Panc1 (cell line): ENCODE measurements around the gene PLPP1. TPM values are rescaled to one million over a fixed set of nuclear protein-coding genes. Genes with fewer than 3 reads are reported as not detected.

ENCODE experiments used
- ATAC-seq: fragments of 200-7000 bp; cut with Tn5 transposase; 2 replicates; pipeline ENCODE4 v1.9.1; 2020; ENCODE audit warnings: mild to moderate bottlenecking, moderate library complexity
- BruUV-seq: library from RNA; stranded (reverse); fragments of 400-500 nt; replicated peaks from 2 replicates; lab custom pipeline; 2021; lab: Mats Ljungman, UMichigan
- CTCF ChIA-PET: fragments of 300-600 bp; sonication (Branson Sonifier 250); formaldehyde crosslinking; loops from one replicate; lab custom pipeline; 2022; ENCODE audit warnings: antibody characterized with exemption; lab: Charles Lee
- POLR2A ChIA-PET: fragments of 300-600 bp; sonication (Branson Sonifier 250); formaldehyde crosslinking; loops from one replicate; lab custom pipeline; 2022; ENCODE audit warnings: antibody characterized with exemption; lab: Charles Lee
- DNase-seq: peaks from one replicate; pipeline ENCODE4 v3.0.0-alpha.2; 2010; ENCODE audit warnings: low read depth, low spot score
- H3K27ac ChIP-seq: 2 replicates; pipeline ENCODE4 v1.5.1; 2011; ENCODE audit warnings: mild to moderate bottlenecking, low read length, inconsistent platforms
- H3K27me3 ChIP-seq: fragments of 200-500 bp; sonication (Bioruptor generic); 2 replicates; pipeline ENCODE4 v1.6.0; 2014; ENCODE audit warnings: low read length, inconsistent platforms; ENCODE audit not compliant: control insufficient read depth, insufficient read depth
- H3K36me3 ChIP-seq: fragments of 200-500 bp; sonication (Bioruptor generic); 2 replicates; pipeline ENCODE4 v1.5.1; 2014; ENCODE audit warnings: inconsistent platforms, mild to moderate bottlenecking, low read length, moderate library complexity; ENCODE audit not compliant: control insufficient read depth, insufficient read depth
- H3K4me1 ChIP-seq: 2 replicates; pipeline ENCODE4 v1.5.1; 2011; ENCODE audit warnings: inconsistent platforms, mild to moderate bottlenecking, low read length, moderate library complexity; ENCODE audit not compliant: control insufficient read depth, insufficient read depth
- H3K4me3 ChIP-seq, 2 experiments: 2 replicates each; pipeline ENCODE4 v1.5.1; 2011 to 2012; ENCODE audit warnings: low read depth in 2 of 2, low read length in 2 of 2, mild to moderate bottlenecking in 2 of 2, inconsistent platforms in 1 of 2, moderate library complexity in 1 of 2
- H3K9me3 ChIP-seq: fragments of 200-500 bp; sonication (Bioruptor generic); 2 replicates; pipeline ENCODE4 v1.5.1; 2014; ENCODE audit warnings: low read depth, mild to moderate bottlenecking, inconsistent platforms, low read length, moderate library complexity; ENCODE audit not compliant: control insufficient read depth, insufficient read depth
- POLR2AphosphoS5 ChIP-seq: IDR thresholded peaks from 2 replicates; pipeline ENCODE4 v1.6.1; 2012; ENCODE audit warnings: mild to moderate bottlenecking, low read depth, low read length, moderate library complexity
- SIN3A ChIP-seq: IDR thresholded peaks from 2 replicates; pipeline ENCODE4 v1.6.1; 2012; ENCODE audit warnings: low read depth, mild to moderate bottlenecking, low read length, moderate library complexity, borderline replicate concordance; ENCODE audit not compliant: insufficient read depth
- TCF7L2 ChIP-seq: IDR thresholded peaks from 2 replicates; pipeline ENCODE4 v1.6.1; 2011; ENCODE audit warnings: mild to moderate bottlenecking, low read depth, low read length, inconsistent platforms
- in situ Hi-C: cut with HindIII; loops from 2 replicates; pipeline ENCODE4 v1.10.0; 2016; ENCODE audit warnings: low sequenced_read_pairs, low pct_unique_long_range_greater_than_20kb
- intact Hi-C: fragments of 100-400 bp; cut with micrococcal nuclease; formaldehyde crosslinking; loops from one replicate; pipeline ENCODE4 v1.10.0; 2022; ENCODE audit not compliant: unreplicated experiment
- total RNA-seq: library from RNA; stranded (reverse); gene quantifications from one replicate; pipeline ENCODE4 v1.2.1, GENCODE V29; 2021; ENCODE audit not compliant: unreplicated experiment
- TF ChIP-seq, protein P1 (sequence below): fragments of 450-650 bp; IDR thresholded peaks from 2 replicates; pipeline ENCODE4 v1.5.1; 2017; ENCODE audit warnings: mild to moderate bottlenecking
- TF ChIP-seq, protein P2 (sequence below), 2 experiments: IDR thresholded peaks; 2 replicates each; pipeline ENCODE4 v1.6.1; 2011 to 2012; ENCODE audit warnings: low read depth in 2 of 2, control low read depth in 1 of 2, low read length in 1 of 2, mild to moderate bottlenecking in 1 of 2, moderate library complexity in 1 of 2; ENCODE audit not compliant: insufficient read depth in 1 of 2

PLPP1 gene
- total RNA-seq, 1 experiment from 2014 or later = 35.7 TPM

DNA sequence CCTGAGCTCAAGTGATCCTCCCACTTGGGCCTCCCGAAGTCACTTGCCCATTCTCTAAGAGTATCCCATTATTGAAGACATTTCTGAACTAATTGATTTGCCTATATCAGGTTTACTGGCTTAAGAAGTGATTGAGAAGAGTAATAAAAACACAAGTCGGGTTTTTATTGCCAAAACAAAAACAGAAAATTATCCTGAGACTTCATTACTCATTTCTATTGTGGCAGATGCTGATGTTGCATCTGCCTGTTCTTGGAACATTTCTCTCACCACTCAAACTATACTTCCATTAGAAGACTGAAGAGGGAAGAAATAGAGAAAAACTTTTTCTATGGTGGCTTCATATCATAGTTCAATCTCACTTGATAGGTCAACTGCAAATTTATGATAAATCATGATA is 41.9 kb upstream of the PLPP1 start:
- H3K9me3 ChIP-seq = no peaks in the 10 kb centered on the region
- no peak for TF ChIP-seq TCF7L2
- TF ChIP-seq SIN3A = no peak
- ATAC-seq = no peak
- no TSS peak for BruUV-seq
- H3K36me3 ChIP-seq = no peaks in the 10 kb centered on the region
- DNase-seq = no peak
- ChIA-PET POLR2A (no interaction called here), CTCF (no interaction called here)
- intact Hi-C loops = no loop called here
- in situ Hi-C loops = no loop called here
- H3K27me3 ChIP-seq = no peaks in the 10 kb centered on the region
- H3K27ac ChIP-seq = no peak overlapping the region
- no peak overlapping the region for H3K4me3 ChIP-seq
- H3K4me1 ChIP-seq = no peaks in the 10 kb centered on the region

GRCh38 chr5:55575815-55576583 is 41.2 kb upstream of the PLPP1 start:
- H3K4me3 ChIP-seq = no peak overlapping the region
- intact Hi-C loops = no loop called here
- no peaks in the 10 kb centered on the region for H3K9me3 ChIP-seq
- POLR2A ChIA-PET = no interaction called here
- ATAC-seq (no peak), DNase-seq (no peak)
- TF ChIP-seq, protein P1, sequence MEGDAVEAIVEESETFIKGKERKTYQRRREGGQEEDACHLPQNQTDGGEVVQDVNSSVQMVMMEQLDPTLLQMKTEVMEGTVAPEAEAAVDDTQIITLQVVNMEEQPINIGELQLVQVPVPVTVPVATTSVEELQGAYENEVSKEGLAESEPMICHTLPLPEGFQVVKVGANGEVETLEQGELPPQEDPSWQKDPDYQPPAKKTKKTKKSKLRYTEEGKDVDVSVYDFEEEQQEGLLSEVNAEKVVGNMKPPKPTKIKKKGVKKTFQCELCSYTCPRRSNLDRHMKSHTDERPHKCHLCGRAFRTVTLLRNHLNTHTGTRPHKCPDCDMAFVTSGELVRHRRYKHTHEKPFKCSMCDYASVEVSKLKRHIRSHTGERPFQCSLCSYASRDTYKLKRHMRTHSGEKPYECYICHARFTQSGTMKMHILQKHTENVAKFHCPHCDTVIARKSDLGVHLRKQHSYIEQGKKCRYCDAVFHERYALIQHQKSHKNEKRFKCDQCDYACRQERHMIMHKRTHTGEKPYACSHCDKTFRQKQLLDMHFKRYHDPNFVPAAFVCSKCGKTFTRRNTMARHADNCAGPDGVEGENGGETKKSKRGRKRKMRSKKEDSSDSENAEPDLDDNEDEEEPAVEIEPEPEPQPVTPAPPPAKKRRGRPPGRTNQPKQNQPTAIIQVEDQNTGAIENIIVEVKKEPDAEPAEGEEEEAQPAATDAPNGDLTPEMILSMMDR = no peak
- TF ChIP-seq POLR2AphosphoS5 (no peak), SIN3A (no peak), TCF7L2 (no peak)
- TF ChIP-seq, protein P2, sequence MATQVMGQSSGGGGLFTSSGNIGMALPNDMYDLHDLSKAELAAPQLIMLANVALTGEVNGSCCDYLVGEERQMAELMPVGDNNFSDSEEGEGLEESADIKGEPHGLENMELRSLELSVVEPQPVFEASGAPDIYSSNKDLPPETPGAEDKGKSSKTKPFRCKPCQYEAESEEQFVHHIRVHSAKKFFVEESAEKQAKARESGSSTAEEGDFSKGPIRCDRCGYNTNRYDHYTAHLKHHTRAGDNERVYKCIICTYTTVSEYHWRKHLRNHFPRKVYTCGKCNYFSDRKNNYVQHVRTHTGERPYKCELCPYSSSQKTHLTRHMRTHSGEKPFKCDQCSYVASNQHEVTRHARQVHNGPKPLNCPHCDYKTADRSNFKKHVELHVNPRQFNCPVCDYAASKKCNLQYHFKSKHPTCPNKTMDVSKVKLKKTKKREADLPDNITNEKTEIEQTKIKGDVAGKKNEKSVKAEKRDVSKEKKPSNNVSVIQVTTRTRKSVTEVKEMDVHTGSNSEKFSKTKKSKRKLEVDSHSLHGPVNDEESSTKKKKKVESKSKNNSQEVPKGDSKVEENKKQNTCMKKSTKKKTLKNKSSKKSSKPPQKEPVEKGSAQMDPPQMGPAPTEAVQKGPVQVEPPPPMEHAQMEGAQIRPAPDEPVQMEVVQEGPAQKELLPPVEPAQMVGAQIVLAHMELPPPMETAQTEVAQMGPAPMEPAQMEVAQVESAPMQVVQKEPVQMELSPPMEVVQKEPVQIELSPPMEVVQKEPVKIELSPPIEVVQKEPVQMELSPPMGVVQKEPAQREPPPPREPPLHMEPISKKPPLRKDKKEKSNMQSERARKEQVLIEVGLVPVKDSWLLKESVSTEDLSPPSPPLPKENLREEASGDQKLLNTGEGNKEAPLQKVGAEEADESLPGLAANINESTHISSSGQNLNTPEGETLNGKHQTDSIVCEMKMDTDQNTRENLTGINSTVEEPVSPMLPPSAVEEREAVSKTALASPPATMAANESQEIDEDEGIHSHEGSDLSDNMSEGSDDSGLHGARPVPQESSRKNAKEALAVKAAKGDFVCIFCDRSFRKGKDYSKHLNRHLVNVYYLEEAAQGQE (IDR thresholded peaks at IDR 0.05; ENCODE audit: insufficient read depth in 1 of 2, low read depth in 2 of 2, low read length in 1 of 2) = no peak
- CTCF ChIA-PET = no interaction called here
- H3K27me3 ChIP-seq = no peaks in the 10 kb centered on the region
- no peaks in the 10 kb centered on the region for H3K36me3 ChIP-seq
- no TSS peak for BruUV-seq
- in situ Hi-C loops = no loop called here
- H3K27ac ChIP-seq = no peak overlapping the region
- H3K4me1 ChIP-seq = no peaks in the 10 kb centered on the region

GRCh38 chr5:55572600-55572999 is 37.8 kb upstream of the PLPP1 start:
- Histone ChIP-seq H3K27ac (no peak overlapping the region), H3K4me3 (no peak overlapping the region), H3K36me3 (no peaks in the 10 kb centered on the region), H3K27me3 (no peaks in the 10 kb centered on the region), H3K4me1 (no peaks in the 10 kb centered on the region), H3K9me3 (no peaks in the 10 kb centered on the region)
- no peak for ATAC-seq
- in situ Hi-C loops (no loop called here), intact Hi-C loops (no loop called here)
- no peak for DNase-seq
- ChIA-PET CTCF (no interaction called here), POLR2A (no interaction called here)
- BruUV-seq = no TSS peak
- TF ChIP-seq, protein P2 (IDR thresholded peaks at IDR 0.05; ENCODE audit: insufficient read depth in 1 of 2, low read depth in 2 of 2, low read length in 1 of 2) = no peak
- no peak for TF ChIP-seq TCF7L2
- TF ChIP-seq, protein P1 = no peak
- no peak for TF ChIP-seq SIN3A
- TF ChIP-seq POLR2AphosphoS5 = no peak
